Stimulated activated CD8-positive, alpha-beta memory T cell treated with anti-CD3 and anti-CD28 coated beads, Interleukin-12 subunit alpha, Interleukin-12 subunit beta, amount 100 ng/mL, for 4 hours (primary cell): ENCODE measurements around the gene SLC15A3.

Source experiments
- DNase-seq: peaks from one replicate; pipeline ENCODE4 v3.0.0-alpha.2; 2020; ENCODE audit warnings: low read depth

The SLC15A3 gene

DNA sequence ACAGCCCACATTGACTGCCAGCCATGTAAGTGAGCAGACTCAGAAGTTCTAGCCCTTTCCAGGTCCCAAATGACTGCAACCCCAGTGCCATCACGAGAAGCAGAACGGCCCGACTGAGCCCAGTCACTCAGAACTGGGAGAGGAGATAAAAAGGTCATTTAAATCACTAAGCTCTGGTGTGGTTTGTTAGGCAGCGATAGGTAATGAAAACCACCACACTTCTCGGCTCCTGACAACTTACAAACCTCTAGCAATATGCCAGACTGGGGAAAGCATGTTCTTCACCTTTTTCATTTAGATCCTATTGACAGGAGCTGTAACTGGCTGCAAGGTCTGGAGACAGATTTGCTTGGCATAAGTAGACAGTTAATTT is 6.7 kb downstream of the SLC15A3 start:
- no peak for DNase-seq

DNA sequence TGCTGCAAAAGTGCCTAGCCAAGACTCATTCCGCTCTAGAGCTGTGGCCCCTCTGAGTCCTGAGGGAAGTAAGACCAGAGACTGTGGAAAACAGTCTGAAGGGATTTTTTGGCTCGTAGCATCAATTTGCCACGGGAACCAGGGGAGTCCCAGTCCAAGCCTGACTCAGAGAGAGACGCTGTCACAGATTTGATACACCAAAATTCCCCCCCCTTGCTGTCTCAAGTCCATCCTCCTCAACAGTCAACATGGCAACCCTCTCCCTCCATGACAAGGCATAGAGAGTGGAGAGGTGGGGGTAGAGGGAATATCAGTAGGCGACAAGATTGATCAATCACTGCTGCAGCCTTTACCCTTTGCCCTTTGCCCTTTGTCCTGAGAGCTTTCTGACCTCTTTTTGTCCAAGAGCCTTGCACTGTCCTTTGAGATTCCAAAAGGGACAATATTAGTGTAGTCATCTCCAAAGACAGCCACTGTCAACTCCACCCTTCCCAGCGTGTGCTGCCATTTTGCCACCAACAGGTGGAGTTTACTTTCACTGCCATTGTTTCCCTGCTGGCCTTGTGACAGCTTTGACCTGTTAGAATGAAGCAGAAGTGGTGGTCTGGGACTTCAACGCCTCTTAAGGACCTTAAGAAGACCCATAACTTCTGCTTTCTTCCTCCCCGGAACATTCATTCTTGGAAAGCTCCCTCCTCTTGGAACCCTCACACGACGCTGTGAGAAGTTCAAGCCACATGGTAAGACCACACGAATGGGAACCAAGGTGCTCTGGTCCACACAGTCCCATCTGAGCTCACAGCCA is 7.3 kb downstream of the SLC15A3 start:
- DNase-seq: no peak

DNA sequence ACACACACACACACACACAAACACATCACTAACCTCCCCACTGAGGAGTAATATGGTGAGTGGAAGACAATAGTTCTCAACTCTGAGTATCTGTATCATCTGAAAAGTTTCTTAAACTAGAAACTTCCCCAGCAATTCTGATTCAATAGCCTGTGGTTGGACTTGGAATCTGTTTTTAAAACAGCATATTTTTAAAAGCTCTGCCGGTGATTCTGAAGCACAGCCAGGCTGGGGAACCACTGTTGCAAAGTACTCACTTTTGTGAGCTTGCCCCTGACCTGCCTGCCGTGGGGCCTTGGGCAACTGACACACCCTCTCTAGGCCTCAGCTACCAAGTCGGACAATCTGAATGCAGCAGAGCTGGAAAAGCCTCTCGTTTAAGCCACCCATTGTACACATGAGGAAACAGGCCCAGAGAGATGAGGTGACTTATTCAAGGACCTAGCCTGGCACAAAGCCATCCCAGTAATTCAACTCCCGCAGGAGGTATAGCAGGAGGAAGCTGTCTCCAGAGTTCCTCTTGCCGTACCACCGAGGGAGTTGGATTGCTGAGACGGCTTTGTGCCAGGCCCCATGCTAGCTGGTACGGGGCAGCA is 8.9 kb downstream of the SLC15A3 start:
- DNase-seq: no peak

DNA sequence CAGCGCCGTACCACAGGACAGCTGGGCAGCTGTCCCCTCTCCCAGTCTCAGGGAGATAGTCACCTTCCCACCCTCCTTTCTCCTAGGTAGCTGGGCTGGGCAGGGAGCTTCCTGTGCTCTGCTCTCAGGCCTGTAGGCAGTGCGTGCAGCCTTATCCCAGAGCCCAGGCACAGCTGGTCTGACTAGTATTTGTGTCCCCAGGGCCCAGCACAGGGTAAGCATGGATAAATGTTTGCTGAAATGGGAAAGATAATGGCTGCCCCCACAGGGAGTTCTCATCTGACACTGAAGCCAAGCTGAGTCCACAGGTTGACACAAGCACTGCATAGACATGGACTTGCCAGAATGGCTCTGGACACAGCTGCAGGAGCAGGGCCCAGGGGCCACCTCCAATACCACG is 9.8 kb downstream of the SLC15A3 start:
- no peak for DNase-seq

DNA sequence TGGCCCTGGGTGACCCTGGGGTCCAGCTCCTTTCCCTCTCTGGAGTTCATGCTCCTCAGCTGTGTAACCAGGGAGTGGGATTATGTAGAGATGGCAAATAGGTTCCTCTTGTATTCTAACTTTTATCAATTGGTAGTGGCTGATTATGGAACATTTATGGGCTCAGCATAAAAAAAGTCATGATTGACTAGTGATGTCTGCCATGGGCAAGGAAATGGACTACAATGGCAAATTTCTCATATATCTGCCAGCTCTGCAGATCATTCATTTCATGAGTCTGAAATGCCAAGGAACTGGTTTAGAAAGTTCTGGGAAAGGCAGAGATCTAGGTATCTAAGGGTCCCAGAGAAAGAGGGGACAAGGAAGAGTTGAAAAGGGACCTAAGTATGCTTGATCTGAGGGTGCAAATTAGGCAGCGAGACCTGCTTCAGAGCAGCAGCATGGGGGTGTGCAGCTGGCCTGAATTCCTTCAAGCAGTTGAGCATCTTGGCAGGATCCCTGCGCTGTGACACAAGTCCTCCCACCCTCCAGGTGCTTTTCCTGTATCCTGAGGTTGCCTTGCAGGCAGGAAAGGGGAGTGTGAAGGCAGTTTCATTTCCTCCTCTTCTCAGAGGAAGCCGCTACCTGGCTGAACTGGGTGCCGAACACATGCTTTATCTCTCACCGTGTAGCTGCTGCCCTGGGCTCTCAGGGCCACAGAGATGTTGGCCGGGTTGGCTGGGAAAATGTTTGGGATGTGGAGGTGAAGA is 10.4 kb downstream of the SLC15A3 start:
- DNase-seq: no peak

DNA sequence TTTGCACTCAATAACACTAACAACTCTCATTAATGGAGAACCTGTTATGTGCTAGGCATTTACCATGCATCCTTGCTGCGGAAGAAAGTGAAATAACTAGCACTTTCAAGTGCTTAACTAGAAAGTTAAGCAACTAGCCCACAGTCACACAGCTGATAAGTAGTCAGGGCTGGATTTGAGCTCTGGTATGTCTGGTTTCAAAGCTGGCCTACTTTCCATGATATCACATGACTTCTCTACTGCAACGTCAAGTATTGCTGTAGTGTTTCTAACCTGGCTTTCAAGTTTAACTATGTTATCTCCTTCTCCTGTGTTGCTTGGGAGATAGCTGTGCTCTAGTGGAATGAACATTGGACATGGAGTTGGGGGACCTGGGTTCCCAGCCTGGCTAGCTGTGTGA is 12.1 kb downstream of the SLC15A3 start:
- no peak for DNase-seq

DNA sequence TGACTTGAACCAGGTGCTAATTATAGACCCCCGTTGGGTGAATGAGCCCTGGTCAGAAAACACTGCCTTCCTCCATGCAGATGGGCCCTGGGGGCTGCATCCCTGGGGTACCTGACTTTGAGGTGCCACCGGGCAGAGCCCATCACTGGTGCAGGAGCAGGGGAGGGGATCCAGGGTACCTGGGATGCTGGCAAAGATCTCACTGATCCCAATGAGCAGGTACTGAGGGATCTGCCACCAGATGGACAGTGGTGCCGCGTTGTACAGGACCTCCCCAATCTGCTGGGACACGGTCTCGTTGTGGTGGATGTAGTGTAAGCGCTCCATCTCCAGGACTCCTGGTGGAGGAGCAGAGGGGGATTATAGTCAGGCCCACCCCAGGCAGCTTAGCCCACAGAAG is 12.7 kb downstream of the SLC15A3 start:
- no peak for DNase-seq

DNA sequence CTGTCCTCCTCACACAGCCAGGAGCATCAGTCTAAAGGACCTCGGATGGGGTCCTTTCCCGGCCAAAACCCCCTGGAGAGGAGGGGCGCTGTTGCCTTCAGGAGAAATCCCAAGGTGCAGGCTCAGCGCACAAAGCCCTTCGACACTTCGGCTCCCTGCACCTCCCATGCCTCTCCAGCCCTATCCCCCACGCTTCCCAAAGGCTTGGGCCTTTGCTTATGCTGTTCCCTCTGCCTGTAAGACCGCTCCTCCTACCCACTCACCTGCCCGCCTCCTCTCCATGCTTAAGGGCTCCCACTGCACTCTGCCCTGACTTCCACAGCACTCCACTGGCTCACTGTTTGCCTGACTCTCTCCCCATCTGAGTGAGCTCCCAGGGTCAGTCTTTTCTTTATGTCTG is 13.5 kb downstream of the SLC15A3 start:
- no peak for DNase-seq

DNA sequence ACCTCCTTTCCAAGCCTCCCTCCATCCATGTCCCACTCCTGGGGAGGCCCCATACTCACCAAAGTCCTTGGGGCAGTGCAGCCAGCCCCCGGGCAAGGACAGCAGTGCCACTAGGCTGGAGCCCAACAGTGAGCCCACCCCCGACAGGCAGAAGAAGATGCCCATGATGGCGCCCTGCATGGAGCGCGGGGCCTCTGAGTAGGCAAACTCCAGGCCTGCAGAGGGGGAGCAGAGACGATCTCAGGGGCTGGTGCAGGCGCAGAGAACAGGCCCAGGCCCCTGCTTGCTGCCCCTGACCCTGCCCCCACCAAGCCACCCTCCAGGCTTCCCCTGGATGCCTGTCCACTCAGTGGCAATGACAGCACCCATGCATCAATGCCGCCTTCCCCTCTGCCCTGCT is 14.2 kb downstream of the SLC15A3 start:
- no peak for DNase-seq

DNA sequence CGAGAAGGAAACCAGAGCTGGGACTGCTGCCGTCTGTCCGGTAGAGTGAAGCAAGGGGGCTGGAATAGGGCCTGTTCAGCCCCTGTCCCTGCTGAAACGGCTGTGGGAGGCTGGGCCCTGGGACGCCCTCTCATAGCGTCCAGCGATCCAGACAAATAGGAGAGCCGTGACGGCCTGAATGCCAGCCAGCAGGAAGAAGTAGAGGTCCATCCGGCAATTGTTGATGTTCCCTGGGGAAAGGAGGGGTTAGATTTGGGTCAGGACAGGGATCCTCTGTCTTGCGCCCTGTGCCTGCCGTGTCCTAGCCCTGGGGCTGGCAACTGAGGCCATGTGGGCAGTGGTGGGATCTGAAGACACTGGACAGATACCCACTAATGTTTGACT is 14.8 kb downstream of the SLC15A3 start:
- DNase-seq: no peak

DNA sequence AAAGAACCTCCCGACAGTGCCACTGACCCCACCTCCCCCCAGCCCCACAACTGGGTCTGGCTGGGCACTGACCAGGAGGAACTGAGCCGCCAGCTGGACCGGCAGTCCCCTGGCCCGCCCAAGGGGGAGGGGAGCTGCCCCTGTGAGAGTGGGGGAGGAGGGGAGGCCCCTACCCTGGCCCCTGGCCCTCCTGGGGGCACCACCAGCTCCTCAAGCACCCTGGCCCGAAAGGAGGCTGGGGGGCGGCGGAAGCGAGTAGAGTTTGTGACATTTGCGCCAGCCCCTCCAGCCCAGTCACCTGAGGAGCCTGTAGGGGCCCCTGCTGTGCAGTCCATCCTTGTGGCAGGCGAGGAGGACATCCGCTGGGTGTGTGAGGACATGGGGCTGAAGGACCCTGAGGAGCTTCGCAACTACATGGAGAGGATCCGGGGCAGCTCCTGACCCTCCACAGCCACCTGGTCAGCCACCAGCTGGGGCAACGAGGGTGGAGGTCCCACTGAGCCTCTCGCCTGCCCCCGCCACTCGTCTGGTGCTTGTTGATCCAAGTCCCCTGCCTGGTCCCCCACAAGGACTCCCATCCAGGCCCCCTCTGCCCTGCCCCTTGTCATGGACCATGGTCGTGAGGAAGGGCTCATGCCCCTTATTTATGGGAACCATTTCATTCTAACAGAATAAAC is 15.4 kb downstream of the SLC15A3 start:
- DNase-seq: no peak

DNA sequence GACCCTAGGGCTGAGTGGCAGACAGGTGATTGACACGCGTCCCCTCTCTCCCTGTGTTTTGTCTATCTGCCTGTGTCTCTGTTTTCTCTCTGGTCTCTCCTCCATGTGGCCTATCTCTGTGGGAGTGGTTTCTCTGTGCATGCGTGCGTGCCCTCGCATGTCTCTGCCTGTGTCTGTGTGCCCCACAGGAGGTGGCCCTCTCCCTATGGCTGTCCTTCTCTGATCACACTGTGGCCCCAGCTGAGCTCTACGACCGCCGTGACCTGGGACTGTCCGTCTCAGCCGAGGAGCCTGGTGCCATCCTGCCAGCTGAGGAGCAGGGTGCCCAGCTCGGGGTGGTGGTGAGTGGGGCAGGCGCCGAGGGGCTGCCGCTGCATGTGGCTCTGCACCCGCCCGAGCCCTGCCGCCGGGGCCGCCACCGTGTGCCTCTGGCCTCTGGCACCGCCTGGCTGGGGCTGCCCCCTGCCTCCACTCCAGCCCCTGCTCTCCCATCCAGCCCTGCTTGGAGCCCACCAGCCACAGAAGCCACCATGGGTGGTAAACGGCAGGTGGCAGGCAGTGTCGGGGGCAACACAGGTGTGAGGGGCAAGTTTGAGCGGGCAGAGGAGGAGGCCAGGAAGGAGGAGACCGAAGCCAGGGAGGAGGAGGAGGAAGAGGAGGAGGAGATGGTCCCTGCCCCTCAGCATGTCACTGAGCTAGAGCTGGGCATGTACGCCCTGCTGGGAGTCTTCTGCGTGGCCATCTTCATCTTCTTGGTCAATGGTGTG is 16.1 kb downstream of the SLC15A3 start:
- no peak for DNase-seq

DNA sequence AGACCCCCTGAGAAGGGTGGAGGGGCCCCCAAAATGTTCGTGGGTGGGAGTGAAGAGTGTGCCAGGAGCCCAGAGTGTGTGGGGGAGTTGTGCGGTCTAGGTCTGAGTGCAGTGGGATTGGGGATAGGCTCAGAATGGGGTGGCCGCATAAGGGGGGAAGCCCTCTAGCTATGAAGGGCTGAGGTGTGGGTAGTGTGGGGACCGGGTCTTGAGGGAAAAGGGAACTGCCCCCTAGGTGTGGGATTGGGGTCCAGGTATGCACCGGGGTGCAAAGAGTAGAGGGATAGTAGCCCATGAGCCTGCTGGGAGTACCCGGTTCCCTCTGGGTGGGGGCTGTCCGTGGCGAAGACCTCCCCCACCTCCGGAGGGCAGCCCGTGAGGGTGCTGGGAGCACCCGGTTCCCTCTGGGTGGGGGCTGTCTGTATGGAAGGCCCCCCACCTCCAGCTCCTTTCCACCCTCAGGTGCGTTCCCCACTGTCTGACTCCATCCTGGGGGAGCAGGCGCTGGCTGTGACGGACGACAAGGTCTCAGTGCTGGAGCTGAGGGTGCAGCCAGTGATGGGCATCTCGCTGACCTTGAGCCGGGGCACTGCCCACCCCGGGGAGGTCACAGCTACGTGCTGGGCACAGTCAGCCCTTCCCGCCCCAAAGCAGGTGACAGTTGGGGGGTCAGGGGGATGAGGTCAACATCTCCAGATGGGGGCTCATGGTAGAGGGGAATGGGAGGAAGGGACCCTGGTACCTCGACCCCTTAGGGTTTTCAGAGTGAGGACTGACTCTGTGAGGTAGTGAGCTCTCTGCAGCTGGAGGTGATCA is 17.0 kb downstream of the SLC15A3 start:
- no peak for DNase-seq

DNA sequence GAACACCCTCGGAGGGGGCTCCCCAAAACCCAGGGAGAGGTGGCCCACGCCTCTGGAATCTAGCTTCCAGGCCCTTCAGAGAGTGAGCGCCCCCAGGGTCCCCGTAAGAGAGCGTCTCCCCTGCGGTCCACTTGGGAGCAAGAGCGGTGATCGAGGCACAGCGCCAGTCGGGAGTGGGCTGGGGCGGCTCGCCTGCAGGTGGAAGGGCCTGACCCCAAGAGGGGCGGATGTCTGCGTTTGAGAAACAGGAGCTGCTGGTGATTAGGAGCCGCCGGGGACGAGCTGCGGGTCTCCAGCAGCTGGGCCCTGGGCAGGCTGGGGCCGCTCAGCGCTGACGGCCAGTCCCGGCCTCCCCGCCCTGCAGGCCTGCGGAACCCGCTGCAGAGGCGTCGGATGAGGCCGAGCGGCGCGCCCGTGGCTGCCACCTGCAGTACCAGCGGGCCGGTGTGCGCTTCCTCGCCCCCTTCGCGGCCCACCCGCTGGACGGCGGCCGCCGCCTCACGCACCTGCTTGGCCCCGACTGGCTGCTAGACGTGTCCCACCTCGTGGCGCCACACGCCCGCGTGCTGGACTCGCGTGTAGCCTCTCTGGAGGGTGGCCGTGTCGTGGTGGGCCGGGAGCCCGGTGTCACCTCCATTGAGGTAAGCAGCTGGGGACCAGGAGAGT is 17.7 kb downstream of the SLC15A3 start:
- no peak for DNase-seq

DNA sequence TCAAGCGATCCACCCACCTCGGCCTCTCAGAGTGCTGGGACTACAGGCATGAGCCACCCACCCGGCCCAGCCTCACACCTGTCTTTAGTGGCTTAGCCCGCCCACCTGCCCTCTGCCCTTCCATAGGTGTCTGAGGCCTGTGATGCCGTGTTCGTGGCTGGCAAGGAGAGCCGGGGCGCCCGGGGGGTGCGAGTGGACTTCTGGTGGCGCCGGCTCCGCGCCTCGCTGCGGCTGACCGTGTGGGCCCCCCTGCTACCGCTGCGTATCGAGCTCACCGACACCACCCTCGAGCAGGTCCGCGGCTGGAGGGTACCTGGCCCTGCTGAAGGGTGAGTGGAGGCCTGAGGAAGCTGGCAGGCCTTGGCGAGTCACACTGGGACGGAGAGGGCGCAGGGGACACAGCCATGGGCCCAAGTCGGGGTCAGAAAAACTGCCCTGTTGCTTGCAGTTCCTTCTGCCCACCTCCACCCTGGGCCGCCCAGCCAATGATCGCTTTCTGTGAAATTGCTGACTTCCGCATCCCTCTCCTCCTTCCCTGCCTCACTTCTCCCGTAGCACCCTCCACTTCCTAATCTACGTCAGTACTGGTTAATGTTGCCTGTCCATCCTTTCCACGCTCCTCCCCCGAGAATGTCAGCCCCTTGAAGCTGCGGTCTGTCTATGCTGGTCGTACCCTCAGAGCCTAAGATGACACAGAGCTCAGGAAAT is 18.4 kb downstream of the SLC15A3 start:
- DNase-seq: no peak

DNA sequence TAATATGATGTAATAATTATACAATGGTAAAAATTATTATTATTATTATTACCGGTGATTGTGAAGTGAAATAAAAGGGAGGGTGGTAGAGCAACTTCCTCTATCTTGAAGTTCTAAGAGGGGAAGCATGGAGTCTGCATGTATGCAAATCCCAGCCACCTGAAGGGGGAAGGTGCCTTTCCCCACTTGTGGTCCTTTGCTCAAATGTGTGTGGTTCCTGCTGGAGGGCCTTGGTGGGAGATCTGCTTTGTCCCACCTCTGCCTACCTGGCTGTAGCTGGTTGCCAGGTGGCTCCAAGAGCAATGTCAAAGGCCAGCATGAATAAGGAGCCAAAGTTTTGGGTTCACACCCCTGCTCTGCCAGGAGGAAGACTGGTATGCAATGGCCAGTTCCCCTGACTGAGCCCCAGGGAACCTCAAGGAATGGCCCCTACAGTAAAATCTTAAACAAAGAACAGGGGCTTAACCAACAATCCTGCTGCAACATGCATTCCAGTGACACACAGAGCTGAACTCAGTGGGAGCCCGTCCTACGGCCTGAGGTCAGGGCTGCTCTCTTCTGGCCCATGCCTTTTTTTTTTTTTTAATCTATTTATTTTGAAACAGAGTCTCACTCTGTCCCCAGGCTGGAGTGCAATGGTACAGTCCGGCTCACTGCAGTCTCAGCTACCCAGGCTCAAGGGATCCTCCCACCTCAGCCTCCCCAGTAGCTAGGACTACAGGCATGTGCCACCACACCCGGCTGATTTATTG is 19.2 kb downstream of the SLC15A3 start:
- DNase-seq: no peak

DNA sequence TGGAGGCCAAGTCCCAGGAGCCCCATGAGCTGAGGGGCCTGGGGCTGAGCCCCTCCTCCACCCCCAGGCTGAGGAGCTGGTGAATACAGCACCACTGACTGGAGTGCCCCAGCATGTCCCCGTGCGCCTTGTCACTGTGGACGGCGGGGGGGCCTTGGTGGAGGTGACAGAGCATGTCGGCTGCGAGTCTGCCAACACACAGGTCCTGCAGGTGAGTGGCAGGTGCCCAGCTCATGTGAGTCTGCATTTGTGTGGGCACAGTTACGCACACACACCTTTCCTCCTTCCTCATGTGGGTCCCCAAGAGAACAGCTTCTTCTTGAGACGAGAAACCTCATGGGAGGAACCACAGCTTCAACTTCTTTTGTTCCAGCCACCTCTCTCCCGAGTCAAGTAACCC is 20.1 kb downstream of the SLC15A3 start:
- no peak for DNase-seq

DNA sequence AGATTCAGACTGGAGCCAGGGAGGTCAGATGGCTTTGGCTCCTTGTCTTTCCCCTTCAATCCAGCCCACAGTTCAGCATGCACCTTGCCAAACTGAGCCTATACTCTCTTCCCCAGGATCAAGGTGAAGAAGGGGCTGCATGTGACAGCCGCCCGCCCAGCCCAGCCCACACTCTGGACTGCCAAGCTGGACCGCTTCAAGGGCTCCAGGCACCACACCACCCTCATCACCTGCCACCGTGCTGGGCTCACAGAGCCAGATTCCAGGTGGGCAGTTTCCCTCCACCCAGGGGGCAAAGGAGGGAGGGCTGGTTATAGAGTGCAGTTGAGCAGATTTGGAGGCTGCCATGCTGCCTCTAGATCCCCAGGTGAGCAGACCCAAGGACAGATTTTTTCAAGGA is 21.6 kb downstream of the SLC15A3 start:
- DNase-seq: no peak

DNA sequence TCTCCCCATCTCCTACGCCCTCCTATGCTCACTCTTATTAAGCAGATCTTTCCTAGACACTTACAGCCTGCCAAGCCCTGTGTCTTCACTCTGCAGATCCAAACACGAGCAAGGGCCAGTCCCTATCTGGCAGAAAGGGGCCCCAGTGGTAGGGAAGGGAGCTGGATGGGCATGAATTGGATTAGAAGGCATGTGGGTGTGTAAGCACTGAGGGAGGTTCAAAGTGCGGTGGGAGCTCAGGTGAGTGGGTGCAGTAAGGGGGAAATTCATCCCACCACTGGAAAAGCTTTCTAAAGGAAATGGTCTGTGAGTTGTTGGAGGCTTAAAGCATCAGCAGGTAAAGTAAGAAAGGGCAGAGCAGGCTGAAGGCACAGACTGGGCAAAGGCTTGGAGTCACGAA is 22.2 kb downstream of the SLC15A3 start:
- no peak for DNase-seq
